Pancreas (tissue), 10 donors: ENCODE results near the gene LRFN3. TPM values are rescaled to one million over a fixed set of nuclear protein-coding genes. Genes with fewer than 3 reads are reported as not detected.

Experiments used
- ATAC-seq, 4 donors: fragments of 200-7000 bp; cut with Tn5 transposase; one replicate each; pipeline versions ENCODE4 v1.8.0 to v1.9.1; 2020; ENCODE audit warnings: mild to moderate bottlenecking in 4 of 4, moderate library complexity in 4 of 4
- DNase-seq, 6 donors: peaks; one replicate each; pipeline ENCODE4 v3.0.0-alpha.2; 2020
- FAIRE-seq: peaks from 2 replicates; lab custom pipeline; 2012; peaks lifted over from hg19 to GRCh38; lab: Jason Lieb, UNC
- H3K27ac ChIP-seq, 4 donors: fragments of 200-600 bp; sonication (generic); 1 replicate in 3 of 4; 2 replicates in 1 of 4; pipeline versions ENCODE4 v1.5.0 to v1.8.0; 2020
- H3K27me3 ChIP-seq, 4 donors: fragments of 200-600 bp; one replicate each; pipeline ENCODE4 v1.8.0; 2021
- H3K36me3 ChIP-seq, 3 donors: fragments of 200-600 bp; sonication (generic) in 1 of 3; one replicate each; pipeline versions ENCODE4 v1.5.0 to v1.8.0; 2020 to 2021
- H3K4me1 ChIP-seq, 3 donors: fragments of 200-600 bp; one replicate each; pipeline ENCODE4 v1.8.0; 2021
- H3K4me3 ChIP-seq, 4 donors: fragments of 200-600 bp; sonication (generic) in 2 of 4; one replicate each; pipeline versions ENCODE4 v1.5.0 to v1.8.0; 2020 to 2021
- H3K9me3 ChIP-seq, 4 donors: fragments of 200-600 bp; one replicate each; pipeline ENCODE4 v1.8.0; 2021
- CTCF ChIP-seq, 4 donors: fragments of 200-600 bp; sonication (generic) in 3 of 4; IDR thresholded peaks; one replicate each; pipeline versions ENCODE4 v1.5.0 to v1.8.0; 2021; ENCODE audit warnings: antibody characterized with exemption in 4 of 4
- WGBS, 2 donors: extraction: QIAGEN DNeasy Blood & Tissue Kit; methylation state at CpG; one replicate each; pipeline ENCODE4 v1.1.7; 2013; 5-methylcytosine and 5-hydroxymethylcytosine counted together
- intact Hi-C, 3 donors: fragments of 100-400 bp; cut with DNase I; formaldehyde crosslinking; loops; one replicate each; pipeline versions ENCODE4 v1.11.1 to v1.14.2; 2022
- polyA plus RNA-seq, 2 donors: library from polyadenylated mRNA; stranded (reverse); fragments of 200-250 nt; gene quantifications; one replicate each; pipeline ENCODE4 v1.2.3, GENCODE V29; 2013
- total RNA-seq, 6 donors: library from RNA; stranded (reverse); fragmentation: NEBNext Ultra II Directional in 4 of 6; extraction: Animal tissue kit (Norgen Biotek cat#: 25700) in 4 of 6; gene quantifications; one replicate each; pipeline versions ENCODE4 v1.2.1 to v1.2.4, GENCODE V29; 2021 to 2023
- donor health status: healthy with polysubstance abuse.
- donor health status: DM: no; HTN: no; CAD: no; lungs with moderate emphysema.
- donor health status: DM: no; HTN: no; CAD: no.
- donor health status: control.
- donor health status: control.
- donor health status: Bipolar disorder and iron deficiency.
- donor health status: DM: yes; HTN: yes; CAD: no.
- donor health status: DM: no; HTN: no; CAD: no.
- donor health status: DM: no; HTN: no; CAD: no.
- donor health status: DM: yes; HTN: yes; CAD: no.

The LRFN3 gene
- total and polyA plus RNA-seq, 8 donors = 4.9 to 9.8 (median 6.9) TPM

- WGBS, 2 donors = 88 to 92% methylated on average over 13 of the region's 13 CpGs
- DNase-seq (no peak), FAIRE-seq (no peak), ATAC-seq (no peak)
- intact Hi-C loops = no loop called here
- Histone ChIP-seq H3K4me1 (peaks cover 0 to 2% (median 0%) of the 10 kb centered on the region in 3 donors), H3K9me3 (no peaks in the 10 kb centered on the region), H3K27ac (peak overlapping the region in 2 of 4 donors; percentile 79 to 86), H3K36me3 (peaks cover 0 to 14% (median 0%) of the 10 kb centered on the region in 3 donors), H3K4me3 (peak overlapping the region in 3 of 4 donors; percentile 56 to 75 (median 61)), H3K27me3 (no peaks in the 10 kb centered on the region)
- TF ChIP-seq CTCF (IDR thresholded peaks at IDR 0.05) = no peak
Observed at GRCh38 chr19:35897706-35898451, 38.3 kb upstream of the LRFN3 start.

- FAIRE-seq = no peak
- H3K4me1 ChIP-seq = peaks cover 0 to 2% (median 0%) of the 10 kb centered on the region in 3 donors
- 7 to 10% methylated on average over 16 to 17 of the region's 17 CpGs for WGBS, 2 donors
- peak; percentile 1 to 40 (median 17) for ATAC-seq
- H3K27ac ChIP-seq = peak overlapping the region in 3 of 4 donors; percentile 65 to 86 (median 79)
- peak overlapping the region; percentile 56 to 75 (median 60) for H3K4me3 ChIP-seq
- intact Hi-C loops = no loop called here
- TF ChIP-seq CTCF (IDR thresholded peaks at IDR 0.05) = no peak
- DNase-seq = no peak
- H3K27me3 ChIP-seq = no peaks in the 10 kb centered on the region
- H3K36me3 ChIP-seq = peaks cover 0 to 14% (median 0%) of the 10 kb centered on the region in 3 donors
- H3K9me3 ChIP-seq = no peaks in the 10 kb centered on the region
Observed at GRCh38 chr19:35898499-35898809, 37.7 kb upstream of the LRFN3 start.

DNA sequence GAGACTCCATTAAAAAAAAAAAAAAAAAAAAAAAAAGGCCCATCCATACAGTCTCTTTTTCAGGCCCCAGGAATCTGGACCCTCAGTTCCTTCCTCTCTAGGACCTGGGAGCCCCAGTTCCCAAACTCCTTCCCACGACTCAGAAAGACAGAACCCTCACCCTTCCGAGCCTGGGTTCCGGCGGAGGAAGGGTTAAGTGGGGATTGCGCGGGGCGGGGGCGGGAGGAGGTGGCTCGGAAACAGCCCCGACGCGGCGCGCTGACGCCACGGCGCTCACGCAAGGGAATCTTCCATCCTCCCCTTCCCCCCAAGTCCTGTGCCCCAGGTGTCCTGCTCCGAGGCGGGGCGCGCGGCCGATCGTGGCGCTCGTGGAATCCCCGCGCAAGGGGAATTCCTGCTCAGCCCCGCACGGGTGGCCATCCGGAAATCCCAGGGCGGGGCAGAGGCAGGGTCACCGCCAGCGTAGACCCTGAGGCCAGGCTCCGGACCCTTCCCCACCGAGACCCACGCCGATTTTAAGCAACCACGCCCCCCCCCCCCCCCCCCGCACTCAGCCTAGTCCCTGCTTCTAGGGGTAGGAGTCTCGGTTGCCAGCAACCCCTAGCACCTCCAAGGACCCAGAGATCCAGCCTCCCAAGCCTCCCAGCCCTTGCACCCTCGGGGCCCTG, 36.5 kb upstream of the LRFN3 start:
- peak overlapping the region; percentile 56 to 75 (median 60) for H3K4me3 ChIP-seq
- no peak for FAIRE-seq
- peaks cover 0 to 9% (median 0%) of the 10 kb centered on the region in 3 donors for H3K36me3 ChIP-seq
- WGBS, 2 donors = 0% methylated on average over 34 to 41 of the region's 43 CpGs
- H3K27me3 ChIP-seq = no peaks in the 10 kb centered on the region
- peaks cover 0 to 2% (median 0%) of the 10 kb centered on the region in 3 donors for H3K4me1 ChIP-seq
- H3K9me3 ChIP-seq = no peaks in the 10 kb centered on the region
- ATAC-seq = peak; percentile 84 to 94 (median 91)
- no peak for TF ChIP-seq CTCF (IDR thresholded peaks at IDR 0.05)
- H3K27ac ChIP-seq = peak overlapping the region; percentile 53 to 86 (median 72)
- DNase-seq = peak; percentile 78 to 90 (median 82)
- intact Hi-C loops = no loop called here

GRCh38 chr19:35901055-35901644, 35.0 kb upstream of the LRFN3 start:
- no peak for ATAC-seq
- peak in 1 of 6 donors; percentile 31 for DNase-seq
- H3K27ac ChIP-seq = peak overlapping the region in 2 of 4 donors; percentile 79 to 86
- H3K4me3 ChIP-seq = peak overlapping the region in 1 of 4 donors; percentile 75
- intact Hi-C loops = no loop called here
- H3K9me3 ChIP-seq = no peaks in the 10 kb centered on the region
- TF ChIP-seq CTCF (IDR thresholded peaks at IDR 0.05) = no peak
- H3K4me1 ChIP-seq = peaks cover 0 to 3% (median 0%) of the 10 kb centered on the region in 3 donors
- H3K27me3 ChIP-seq = no peaks in the 10 kb centered on the region
- H3K36me3 ChIP-seq = peaks cover 0 to 1% (median 0%) of the 10 kb centered on the region in 3 donors
- 65% methylated on average over 2 of the region's 2 CpGs for WGBS, 2 donors
- no peak for FAIRE-seq
